NK-92 treated with Interleukin-12 subunit alpha and Interleukin-12 subunit beta, amount 100 ng/mL, for 24 hours (cell line): ENCODE data around the gene XPA.

Source experiments
- DNase-seq: peaks from one replicate; lab custom pipeline; 2025; lab: John Stamatoyannopoulos, UW

Gene XPA

GRCh38 chr9:97651646-97652045 is 45.5 kb downstream of the XPA start:
- no peak for DNase-seq

DNA sequence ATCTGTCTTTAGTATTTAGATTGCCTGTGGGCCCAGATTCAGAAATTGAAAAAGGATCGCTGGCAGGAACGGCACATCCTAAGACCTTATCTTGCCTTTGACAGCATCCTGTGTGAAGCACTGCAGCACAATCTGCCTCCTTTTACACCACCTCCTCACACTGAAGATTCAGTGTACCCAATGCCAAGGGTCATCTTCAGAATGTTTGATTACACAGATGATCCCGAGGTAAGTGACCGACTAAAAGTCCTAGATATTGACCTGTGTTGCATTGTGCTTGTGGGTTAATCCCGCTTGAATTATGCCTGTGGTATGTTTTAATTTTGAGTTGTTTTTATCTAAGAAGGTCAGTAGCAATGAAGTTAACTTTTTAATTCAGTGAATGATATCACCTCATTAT is 49.1 kb downstream of the XPA start:
- DNase-seq, result no peak

DNA sequence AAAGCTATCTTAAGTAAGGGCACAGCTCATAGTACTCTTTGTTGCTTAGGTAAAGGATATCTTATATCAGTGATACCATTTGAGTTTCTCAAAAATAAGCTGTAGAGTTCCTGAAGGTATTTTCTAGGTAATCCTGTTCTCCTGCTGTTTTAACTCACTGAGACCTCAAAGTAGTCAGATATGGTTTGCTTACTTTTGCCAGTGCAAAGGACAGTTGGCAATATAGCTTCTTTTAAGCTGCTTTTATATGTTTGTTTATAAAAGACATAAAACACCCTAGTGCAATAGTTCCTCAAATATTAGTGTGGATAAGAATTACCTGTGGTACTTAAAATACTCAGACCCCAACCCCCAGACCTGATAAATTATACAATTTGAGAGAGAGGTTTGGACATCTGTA is 51.4 kb downstream of the XPA start:
- DNase-seq, result no peak

GRCh38 chr9:97640325-97640724 is 56.8 kb downstream of the XPA start:
- DNase-seq, result no peak

DNA sequence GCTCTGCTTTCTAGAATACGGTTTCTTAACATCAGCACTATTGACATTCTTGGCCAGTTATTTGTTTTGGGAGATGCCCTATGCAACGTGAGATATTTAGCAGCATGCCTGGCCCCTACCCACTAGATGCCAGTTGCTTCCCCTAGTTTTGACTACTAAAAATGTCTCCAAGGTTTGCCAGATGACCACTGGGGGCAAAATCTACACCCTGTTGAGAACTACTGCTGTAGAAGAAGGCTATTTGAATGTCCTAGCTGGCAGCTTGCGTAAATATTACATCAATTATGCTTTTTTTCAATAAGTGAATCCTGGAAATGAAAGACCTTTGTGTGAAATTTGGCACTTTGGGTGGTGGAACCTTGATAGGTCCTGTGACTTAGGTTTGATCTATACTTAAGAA is 58.5 kb downstream of the XPA start:
- no peak for DNase-seq

GRCh38 chr9:97636903-97637302 is 60.2 kb downstream of the XPA start:
- DNase-seq, result no peak

DNA sequence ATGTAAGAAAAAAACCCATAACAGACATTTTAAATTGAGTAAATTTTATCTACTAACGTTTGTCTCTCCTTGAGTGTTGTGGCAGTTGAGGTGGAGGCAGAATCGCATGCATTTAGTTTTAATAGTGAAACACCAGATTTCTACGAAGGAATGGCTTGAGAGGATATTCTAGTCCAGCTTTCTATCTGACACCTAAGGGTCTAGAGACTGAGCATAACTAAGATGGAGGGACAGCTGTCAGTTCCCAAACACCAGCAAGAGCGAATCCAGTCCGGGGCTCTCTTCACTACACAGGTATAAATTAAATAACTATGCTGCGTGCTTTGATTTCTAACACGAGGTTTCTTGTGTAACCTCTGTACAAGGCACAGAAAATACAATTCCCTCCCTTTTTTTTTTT is 62.1 kb downstream of the XPA start:
- no peak for DNase-seq

GRCh38 chr9:97633859-97634490 is 63.2 kb downstream of the XPA start:
- no peak for DNase-seq

DNA sequence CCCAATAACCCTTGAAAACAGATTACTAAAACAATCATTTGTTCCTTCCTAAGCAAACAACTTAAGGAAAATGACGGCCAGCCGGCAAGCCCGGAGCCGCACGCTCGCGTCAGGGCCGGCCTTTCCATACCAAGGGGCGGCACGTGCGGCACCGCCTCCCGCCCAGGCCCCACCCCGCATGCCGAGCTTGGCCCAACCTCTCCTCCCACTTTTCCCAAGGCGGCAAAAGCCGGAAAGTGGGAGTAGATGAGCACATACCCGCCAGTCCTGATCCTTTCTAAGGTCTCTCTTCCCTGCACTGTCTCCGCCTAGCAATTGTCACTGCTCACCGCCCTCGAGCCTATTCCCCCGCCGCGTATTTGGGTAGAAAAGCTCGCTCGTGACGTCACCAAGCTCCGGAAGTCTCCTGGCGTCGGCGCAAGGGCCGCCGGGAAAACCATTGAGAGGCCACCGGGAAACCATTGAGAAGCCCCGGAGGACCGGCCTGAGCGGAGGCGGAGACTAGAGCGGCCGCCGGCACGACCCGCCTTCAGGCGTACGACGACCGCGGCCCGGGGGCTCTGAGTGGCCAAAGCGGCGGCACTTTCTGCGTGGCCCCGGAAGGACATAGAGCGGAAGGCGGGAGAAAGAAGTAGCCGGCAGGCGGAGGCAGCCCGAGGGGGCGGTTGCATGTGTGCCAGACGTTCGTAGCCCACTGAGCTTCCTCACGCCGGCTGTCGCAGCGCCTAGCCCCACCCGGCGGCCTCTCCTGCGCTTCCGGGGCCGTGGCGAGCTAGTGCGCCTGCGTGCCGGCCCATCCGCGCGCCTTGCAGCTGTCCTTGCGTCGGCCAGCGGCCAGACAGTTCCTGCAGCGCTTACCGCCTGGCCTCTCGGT is 63.9 kb downstream of the XPA start, which contains the start of the genes NCBP1 and TSTD2:
Gene NCBP1, plus strand, starts transcription at position 837 of the 874 bp plus-strand sequence. CDS start 61 bp downstream, outside the sequence.
Gene TSTD2, minus strand, starts transcription at position 384 of the 874 bp plus-strand sequence. CDS start 5,806 bp downstream, outside the sequence.
- peak; percentile 94 for DNase-seq

DNA sequence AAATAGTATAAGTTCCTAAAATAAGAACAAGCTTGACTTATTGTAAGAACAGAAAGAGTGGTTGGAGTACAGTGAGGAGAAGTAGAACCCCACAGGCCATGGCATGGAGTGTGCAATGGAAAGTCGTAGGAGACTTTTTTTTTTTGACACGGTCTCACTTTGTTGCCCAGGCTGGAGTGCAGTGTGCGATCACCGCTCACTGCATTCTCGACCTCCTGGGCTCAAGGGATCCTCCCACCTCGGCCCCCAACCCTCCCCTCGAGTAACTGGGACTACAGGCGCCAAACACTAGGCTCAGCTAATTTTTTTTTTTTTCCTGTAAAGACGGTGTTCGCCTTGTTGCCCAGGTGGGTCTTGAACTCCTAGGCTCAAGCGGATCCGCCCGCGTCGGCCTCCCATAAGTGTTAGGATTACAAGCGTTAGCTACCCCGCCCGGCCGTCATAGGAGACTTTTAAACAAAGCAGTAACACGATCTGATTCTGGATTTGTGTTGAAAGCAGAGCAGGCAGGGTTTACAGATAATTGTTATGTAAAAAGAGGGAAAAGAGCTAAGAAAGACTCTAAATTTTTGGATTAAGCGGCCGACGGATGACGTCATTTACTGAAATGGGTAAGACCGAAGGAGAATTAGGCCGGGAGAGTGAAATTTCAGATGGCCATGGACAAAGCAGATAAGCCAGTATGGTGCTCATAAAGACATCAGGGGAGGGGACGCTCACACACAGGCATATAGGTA is 64.7 kb downstream of the XPA start:
- DNase-seq, result no peak

- no peak for DNase-seq
These were observed 66.5 kb downstream of the XPA start for GRCh38 chr9:97630591-97630990.

DNA sequence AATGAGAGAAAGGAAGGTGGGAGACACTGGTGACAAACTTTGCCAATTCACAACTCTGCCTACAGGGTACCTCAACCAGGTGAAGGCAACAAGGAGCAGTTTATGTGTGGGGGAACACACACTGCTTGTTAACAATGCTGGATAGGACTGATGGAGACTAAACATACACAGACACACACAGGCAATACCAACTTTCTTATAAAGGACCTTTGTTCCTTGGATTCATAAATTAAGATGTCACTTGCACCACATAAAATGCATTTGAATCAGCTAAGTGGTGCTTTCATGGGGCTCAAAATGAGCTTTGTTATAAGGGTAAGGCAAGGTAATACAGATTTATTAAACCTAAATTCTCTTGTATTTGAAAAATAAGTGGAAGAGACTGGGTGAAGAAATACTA is 68.0 kb downstream of the XPA start:
- no peak for DNase-seq

DNA sequence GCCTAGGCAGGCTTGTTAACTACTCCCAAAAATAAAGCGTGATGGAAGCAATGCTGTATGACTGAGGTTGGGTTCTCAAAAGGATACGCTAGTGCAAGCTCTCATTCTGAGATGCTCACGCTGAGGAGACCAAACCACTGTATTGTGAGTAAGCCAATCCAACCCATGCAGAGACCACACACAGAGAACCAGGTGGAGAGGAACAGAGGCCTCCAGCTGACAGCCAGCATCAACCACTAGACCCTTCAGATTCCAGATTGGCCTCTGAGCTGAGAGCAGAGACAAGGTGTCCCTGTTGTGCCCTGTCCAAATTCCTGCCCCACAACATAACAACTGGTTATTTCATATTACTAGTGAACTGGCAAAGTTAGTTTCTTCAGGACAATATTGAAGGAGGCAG is 68.5 kb downstream of the XPA start:
- no peak for DNase-seq

DNA sequence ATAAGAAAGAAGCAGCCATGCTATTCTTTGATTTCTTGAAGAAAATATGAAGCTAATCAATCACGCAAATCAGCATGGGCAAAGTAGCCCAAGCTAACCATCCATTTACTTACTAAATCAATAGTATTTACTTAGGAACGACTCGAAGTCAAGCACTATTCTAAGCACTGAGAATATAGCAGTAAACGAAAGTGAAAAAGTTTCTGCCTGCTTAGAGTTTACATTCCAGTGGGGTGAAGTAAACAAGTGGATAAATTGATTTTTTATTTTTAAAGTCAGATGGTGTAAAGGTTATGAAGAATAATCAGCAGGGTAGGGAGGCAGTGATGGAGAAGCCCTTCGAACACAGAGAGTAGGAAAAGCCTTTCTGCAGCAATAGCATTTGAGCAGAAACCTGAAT is 69.5 kb downstream of the XPA start:
- no peak for DNase-seq

DNA sequence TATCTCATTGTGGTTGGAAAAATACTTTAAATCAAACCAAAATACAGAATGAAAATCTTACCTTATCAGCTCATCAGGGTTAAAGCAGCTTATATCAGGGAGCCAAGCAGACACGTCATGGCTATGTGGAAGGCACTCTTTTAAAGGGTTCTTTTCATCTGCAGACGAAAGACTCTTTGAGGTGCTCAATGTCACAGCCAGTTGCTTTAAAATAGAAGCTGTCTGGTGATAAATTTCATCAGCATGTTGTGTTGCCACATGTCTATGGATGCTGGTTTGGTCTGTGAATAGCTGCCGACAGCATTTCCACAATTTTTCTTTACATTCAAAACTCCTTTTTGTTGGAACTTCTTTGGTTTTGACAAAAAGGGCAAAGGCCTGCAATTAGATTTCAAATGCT is 71.5 kb downstream of the XPA start:
- DNase-seq, result no peak
